ENCODE data around the gene C19orf67.

C19orf67 gene

GRCh38 chr19:14085309-14085995 is at the start of gene C19orf67:
Gene C19orf67 (minus strand): TSS chr19:14085783. CDS start chr19:14085627, 156 bp downstream.
- no peak for DNase-seq (ENCODE audit: low spot score)

GRCh38 chr19:14135355-14135754 is 49.8 kb upstream of the C19orf67 start:
- DNase-seq (ENCODE audit: low spot score) = peak; percentile 17

DNA sequence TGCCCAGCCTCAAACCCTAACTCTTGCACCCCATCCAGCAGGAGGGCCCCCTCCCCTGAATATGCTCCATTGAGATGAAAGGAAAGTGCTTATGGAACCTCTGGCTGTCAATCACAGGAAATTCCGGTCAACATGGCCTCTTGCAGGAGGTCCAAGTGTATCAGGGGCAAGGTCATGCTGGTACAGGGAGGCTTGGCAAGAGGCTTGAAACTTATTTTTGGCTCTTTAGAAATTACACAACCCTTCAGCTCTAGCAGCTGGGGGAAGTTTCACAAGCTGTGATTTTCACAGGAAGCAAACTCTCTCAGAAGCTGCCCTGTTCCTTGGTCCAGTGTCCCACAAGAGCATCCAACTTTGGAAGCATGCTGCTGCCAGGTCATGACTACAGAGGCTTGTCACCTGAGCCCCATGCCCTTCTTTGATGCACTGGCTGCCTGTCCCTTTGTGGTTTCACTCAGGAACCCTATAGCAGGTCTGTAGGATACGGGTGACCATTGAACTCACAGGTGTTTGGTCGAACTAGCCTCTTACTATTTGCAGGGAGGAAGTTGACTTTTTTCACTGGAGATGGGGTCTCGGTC is 42.4 kb upstream of the C19orf67 start:
- no peak for DNase-seq (ENCODE audit: low spot score)

DNA sequence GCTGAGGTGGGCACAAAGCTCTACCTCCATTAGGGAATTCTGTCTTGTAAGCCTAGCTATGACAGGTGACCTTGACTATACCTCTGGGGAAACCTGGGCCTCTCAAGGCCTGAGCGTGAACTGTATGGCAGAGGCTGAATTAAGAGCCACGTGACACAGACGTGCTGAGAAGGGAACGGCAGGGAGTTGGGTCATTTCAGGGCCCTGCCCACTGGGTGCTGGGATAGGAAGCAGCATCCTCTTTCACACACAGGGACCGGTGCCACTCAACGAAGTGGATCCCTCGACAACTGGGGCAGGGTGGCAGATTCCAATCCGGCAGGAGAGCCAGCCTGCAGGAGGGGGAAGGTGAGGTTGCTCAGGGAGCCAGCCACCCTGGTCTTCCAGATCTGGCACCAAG is 41.6 kb upstream of the C19orf67 start:
- DNase-seq (ENCODE audit: low spot score) = no peak

DNA sequence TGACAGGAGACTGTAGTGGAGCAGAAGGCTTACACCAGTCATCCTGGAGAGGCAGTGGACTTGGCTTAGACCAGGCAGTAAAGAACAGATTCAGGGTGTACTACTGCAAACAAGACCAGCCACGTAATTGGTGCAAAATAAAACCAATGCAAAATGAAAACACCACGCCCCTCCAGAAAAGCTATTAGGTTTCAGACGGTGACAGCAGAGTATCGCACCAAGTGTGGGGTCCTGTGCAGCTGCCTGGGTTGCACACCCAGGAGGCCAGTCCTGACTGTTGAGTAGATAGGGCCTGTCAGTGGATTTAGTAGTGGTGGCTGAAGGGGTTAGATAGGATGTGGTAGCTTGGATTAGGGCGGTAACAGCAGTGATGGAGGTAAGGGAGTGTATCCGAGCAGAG is 37.3 kb upstream of the C19orf67 start:
- DNase-seq (ENCODE audit: low spot score) = no peak

DNA sequence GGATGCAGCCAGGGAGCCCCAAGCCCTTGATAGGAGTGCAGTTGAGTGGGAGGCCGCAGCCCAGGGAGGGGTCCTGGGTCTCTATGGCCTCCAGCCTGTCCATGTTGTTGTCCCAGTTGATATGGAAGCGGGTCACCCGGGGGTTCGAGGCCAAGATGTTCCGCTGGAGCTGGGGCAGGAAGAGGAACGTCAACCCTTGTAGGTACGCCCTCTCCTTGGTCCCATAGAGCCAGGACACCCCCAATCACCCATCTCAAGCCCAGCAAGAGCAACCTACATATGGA is 34.9 kb upstream of the C19orf67 start:
- no peak for DNase-seq (ENCODE audit: low spot score)

DNA sequence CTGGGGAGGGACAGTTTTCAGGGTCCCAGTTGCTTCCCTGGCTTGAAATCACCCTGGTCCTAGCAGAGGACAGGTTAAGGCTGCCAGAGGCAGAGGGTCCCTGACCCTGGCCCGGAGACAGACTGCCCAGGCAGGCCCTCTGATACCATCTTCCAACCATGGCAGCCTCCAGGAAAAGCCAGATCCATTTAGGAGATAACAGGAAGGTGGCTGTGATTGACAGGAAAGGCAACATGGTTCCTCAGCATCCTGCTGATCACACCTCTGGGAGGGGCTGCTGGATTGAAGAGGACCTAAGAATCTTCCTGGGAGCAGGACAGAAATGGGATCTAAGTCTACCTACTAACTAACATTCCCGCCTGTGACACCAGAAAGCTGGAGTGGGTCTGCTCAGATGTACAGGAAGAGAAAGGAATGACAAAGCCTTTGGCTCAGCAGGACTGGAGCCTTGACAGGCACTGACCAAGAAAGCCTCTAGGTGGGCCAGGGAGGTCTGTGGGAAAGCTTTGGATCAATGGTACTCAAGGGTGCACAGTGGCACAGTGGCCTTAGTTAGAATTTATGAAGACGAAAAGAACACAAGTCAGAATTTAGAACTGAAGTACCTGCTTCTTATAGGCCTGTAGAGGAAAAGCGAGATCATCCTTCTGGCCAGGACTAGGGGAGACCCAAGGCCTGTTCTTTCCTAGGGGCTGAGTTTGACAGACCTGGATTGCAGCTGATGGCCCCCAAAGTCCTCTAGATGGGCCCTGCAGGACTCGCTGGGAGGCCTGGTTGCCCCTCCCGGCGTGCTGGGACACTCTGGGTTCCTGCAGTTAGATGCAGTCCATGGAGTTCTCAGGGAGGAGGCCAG is 34.3 kb upstream of the C19orf67 start:
- DNase-seq (ENCODE audit: low spot score) = no peak

DNA sequence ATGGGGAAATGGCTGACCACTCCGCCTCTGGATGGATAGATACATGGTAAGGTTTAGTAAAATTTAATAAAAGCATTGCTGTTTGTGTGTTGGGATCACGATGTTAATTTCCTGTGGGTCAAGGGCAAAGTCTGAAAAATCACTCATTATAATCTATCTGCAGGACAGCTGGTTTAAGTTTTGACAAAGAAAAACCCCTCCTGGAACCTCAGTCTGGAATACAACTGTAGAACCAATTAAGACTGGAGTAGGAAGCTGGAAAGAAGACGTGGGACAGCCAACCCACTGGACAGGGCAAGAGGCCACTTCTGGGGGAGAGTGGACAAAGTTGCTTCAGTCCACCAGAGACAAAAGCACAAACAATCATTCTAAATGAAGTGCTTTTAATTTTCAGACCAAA is 33.6 kb upstream of the C19orf67 start:
- DNase-seq (ENCODE audit: low spot score) = no peak

- no peak for DNase-seq (ENCODE audit: low spot score)
These were observed 32.8 kb upstream of the C19orf67 start for GRCh38 chr19:14118165-14119051.

- DNase-seq (ENCODE audit: low spot score) = peak; percentile 96
These were observed 32.1 kb upstream of the C19orf67 start, which contains the start of gene PRKACA for GRCh38 chr19:14117668-14118164. Gene PRKACA (minus strand): TSS chr19:14117762. CDS start chr19:14117547, 215 bp downstream.

- peak; percentile 23 for DNase-seq (ENCODE audit: low spot score)
These were observed 31.5 kb upstream of the C19orf67 start for GRCh38 chr19:14116918-14117578.

- DNase-seq (ENCODE audit: low spot score) = no peak
These were observed 30.9 kb upstream of the C19orf67 start for GRCh38 chr19:14116525-14116917.

DNA sequence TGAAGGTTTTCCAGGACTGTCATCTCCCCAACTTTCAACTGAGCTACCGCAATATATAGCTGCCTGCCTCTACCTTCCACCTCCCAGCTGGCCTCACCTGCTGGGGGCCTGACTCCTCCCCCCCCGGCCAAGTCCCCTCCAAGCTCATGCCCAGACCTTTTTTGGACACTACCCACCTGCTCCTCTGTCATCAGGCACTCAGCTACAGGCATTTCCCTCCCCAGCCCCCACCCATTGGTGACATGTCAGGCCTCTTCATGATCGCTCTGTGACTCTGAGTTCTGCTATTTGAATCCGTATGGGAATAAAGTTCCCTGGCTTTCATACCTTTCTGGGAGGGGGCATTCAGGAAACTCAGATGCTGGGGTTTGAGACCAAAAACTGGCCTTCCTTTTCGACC is 30.2 kb upstream of the C19orf67 start:
- no peak for DNase-seq (ENCODE audit: low spot score)

- DNase-seq (ENCODE audit: low spot score) = peak; percentile 52
These were observed 29.3 kb upstream of the C19orf67 start for GRCh38 chr19:14114854-14115253.

DNA sequence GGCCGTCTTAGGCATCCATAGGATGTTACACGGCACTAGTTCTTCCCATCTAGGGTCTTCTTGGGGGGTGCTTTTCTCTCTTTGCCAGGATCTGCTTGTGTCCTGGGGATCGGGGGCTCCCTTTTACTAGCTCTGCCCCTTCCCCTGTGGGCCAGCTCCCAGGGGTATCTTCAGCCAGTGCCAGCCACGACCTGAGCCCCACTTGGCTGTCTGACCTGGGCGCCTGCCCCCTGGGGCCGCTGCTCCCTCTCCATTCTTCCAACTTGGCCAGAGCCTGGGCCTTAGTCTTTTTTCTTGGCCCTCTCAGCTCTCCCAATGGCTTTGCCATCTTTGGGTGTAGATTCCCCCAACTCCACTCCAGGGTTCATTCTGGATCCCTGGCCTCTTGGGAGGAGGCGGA is 28.9 kb upstream of the C19orf67 start:
- DNase-seq (ENCODE audit: low spot score) = no peak

DNA sequence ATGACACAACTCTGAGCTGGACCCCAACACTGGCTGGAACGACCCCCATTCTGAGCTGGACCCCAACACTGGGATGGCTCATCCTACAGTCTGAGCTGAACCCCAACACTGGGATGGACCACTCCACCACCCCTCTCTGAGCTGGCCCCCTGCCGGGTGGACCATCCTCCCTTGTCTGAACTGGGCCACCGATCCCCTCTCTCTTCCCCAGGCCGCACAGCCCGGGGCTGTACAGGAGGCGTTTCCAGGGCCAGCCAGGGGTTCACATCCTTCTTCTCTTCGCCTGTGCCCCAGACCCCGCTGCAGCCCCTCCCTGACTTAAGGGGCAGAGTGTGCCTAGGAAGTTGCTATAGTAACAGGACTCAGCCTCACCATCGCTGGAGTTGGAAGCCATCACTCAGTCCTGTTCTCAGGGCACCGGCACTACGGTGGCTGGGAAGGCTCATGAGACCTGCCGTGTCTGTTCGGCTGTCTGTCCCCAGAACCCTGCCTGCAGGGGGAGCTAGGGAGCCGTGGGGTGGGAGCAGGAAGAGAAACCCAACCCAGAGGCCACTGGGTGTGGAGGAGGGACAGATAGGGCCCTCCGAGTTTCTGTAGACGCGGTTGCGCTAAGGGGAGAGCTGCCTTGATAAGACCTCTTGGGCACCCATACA is 28.3 kb upstream of the C19orf67 start:
- DNase-seq (ENCODE audit: low spot score) = peak; percentile 67

GRCh38 chr19:14112809-14113385 is 27.3 kb upstream of the C19orf67 start:
- no peak for DNase-seq (ENCODE audit: low spot score)

DNA sequence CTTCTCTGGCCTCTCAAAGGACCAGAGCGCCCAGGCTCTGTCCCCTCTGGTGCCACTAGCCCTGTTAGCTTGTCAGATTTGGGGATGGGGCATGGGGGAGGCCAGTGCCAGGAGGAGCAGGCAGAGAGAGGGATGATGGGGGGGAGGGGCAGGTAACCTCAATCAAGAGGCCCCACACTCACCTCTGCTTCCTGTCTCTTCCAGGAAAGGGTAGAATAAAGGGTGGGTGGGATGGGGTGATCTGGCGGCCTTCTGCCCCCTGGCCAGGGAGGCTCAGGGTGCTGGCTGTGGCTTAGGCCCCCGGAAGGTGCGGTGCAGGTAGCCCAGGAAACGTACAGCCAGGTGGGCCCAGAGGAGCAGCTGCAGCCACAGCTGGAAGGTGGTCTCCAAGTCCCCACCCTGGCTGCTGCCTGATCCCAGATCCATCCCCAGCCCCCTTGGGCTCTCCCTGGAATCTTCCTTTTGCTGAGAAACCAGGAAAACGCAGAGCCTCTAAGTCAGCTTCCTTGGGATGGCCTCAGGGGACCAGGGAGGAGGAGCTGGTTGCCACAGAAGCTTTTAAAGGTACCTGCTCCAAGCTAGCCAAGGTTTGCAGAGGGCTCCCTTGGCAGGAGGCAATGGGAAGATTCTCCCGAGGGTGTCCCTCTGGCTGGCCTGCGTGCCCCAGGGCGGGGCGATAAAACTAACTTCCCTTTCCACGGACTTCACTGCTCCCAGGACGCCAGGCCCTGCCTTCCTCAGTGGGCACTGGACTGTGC is 26.6 kb upstream of the C19orf67 start:
- no peak for DNase-seq (ENCODE audit: low spot score)

DNA sequence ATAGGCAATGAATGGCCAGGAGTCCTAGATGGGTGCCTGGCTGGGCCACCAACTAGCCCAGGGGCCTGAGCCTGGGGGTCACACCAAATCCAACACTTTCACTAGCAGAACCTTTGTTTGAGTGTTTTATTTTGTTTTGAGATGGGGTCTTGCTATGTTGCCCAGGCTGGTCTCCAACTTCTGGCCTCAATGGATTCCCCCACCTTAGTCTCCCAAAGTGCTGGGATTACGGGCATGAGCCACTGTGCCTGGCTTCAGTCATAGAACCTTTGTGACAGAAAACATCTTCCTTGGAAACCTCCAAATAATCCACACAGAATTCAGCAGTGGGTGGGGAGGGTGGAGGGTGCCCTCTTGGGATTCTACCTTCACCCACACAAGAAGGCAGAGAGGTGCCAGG is 25.9 kb upstream of the C19orf67 start:
- DNase-seq (ENCODE audit: low spot score) = no peak

GRCh38 chr19:14110650-14111049 is 25.1 kb upstream of the C19orf67 start:
- DNase-seq (ENCODE audit: low spot score) = no peak
